Fibroblast of skin of scalp (primary cell): ENCODE data around the gene FILIP1L.
A peak's percentile ranks its signal among the peaks of the same experiment; 100 is the strongest.

Experiments used
- DNase-seq: peaks from one replicate; pipeline ENCODE4 v3.0.0-alpha.2; 2013

FILIP1L gene

DNA sequence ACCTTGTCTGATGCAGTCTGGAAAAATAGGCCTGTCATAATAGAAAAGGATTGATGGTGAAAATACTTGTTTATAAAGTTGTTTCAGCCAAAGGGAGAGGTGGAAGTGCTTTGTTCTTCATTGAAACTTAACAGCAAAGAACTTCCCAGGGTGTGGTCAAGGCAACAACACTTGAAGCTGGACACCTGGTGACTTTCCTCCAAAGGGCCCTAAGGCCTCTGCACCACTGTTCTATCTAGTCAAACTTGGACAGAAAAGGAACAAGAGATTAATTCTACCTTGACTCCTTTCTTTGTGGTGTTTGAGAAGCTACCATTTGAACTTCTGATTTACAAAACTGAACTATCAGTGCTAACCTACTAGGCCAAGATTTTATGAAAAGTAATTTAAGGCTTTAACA, 194.6 kb downstream of the FILIP1L start:
- no peak for DNase-seq

DNA sequence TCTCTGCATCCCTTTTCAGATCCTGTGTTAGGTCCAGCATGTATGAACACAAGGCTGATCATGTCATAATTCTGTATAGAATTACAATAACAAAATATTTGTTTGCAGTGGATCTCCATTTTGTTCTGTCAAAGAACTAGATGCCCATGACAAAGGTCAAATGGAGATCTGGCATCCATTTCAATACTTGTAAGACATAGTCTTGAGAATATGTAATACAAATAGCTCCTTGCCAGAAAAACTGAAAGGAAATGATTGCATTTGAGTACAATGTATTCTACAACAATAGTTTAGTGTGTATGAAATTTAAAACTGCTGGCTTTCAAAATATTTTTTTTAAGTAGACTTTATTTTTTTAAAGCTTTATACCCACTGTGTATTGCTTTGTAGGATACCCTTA, 195.6 kb downstream of the FILIP1L start:
- no peak for DNase-seq

DNA sequence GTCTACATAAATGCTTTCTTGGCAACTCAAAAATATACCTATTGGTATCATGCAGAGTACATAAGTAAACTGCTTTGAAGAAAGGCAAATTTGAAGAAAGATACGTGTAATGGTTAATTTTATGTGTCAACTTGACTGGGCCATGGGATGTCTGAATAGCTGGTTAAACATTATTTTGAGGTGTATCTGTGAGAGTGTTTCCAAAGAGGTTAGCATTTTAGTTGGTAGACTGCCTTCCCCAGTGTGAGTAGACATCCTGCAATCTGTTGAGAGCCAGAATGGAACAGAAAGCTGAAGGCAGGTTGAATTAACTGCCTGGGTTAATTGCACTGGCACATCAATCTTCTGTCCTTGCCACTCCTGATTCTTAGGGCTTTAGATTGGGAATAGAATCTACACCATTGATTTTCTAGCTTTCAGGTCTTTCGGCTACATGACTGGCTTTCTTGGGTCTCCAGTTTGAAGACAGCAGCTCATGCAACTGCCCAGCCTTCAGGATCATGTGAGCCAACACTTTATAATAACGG, 198.3 kb downstream of the FILIP1L start:
- DNase-seq: no peak

DNA sequence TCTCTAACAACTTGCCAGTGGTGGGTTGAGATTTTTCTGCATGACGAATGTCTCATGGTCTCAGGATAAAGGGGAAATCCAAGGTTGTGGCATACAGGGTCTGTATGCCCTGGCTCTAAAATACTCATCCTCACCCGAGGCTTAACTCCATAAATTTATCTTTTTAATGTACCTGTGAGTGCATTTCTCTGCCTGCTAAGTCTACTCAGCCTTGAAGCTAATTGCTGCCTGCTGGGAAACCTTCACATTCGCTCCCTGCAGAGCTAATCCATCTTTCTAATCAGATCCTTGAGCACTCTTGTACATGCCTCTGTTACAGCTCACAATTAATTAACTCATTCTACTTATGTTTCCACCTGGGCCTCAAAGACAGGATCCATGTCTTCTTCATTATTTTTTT, 202.9 kb downstream of the FILIP1L start:
- DNase-seq: no peak

DNA sequence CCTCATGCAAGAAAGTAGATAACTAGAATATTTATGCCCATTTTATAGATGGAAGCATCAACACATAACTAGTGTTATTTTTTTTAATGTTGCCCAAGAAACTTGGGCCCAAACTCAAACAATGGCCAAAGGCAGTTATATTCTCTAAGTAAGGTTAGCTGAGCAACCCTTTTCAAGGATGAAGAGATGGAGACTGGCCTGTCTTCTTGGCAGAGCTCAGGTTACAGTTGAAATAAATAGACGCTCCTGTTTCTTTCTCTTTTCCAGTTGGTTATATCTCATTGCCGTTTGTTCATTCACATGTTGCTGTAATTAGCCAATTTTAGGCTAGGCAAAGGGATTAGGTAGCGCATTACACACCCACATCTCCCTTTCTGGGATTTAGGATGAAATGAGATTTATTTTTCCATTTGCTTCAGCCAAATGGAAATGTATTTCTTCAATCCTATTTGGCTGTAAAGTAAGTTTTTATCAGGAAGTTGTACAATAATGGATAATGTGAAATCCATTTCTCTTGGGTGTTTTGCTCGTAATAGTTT, 203.5 kb downstream of the FILIP1L start:
- no peak for DNase-seq

DNA sequence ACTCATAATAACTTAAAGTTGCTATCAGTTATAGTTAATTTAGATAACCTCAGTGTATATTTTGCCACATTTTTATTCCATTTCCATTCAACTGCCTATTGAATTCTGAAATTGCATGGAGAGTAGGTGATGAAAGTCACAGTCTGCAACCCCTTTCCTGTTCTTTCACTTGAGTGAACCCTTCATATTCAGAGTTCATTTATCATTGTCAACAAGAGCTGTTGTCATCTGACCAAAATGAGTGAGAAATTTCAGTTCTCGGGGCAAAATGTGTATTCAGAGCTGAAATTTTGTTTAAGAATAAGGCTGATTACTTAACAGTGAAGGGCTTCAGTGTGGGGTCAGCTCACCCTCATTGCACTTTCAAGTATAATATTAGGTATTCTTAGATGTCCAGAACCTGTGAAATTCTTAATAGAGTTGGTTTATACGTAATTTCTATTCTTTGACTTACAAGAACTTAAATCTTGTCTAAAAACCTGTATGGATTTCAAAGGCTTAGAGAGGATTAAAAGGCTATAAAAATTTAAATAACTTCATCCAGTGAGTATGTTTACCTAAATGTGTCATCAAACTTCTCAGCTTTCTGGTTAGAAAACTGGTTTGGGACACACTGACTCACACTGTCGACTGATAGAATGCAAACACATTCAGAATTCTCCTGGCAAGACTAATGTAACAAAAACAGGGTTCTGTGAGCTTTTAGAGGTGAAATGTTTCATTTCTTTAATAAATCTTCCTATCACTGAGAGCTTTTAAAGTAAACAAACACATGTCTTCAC, 204.4 kb downstream of the FILIP1L start:
- peak; percentile 84 for DNase-seq

DNA sequence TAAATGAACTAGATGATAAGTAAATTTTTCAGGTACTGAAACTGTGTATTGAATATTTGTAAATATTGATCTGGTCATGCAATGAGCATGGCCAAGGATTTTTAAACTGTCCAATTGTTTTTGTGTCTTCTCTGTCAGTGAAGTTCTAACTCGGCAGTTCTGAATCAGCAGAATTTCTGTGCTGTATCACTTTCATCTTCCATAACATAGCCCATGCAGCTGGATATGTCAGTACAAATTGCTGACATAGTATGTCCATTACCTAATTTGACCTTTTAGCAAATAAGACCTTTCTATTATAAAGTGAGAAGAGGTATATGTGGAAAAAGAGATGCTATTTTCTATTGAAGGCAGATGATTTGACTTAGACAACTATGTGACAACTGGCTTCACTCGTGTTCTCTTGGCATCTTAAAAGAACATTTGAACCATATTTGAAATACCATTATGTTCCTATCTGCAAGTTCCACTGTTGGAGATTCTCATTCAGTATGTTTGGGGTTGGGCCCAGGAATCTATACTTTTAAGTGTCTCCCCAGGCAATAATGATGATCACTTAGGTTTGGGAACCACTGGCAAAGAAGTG, 206.2 kb downstream of the FILIP1L start:
- no peak for DNase-seq

DNA sequence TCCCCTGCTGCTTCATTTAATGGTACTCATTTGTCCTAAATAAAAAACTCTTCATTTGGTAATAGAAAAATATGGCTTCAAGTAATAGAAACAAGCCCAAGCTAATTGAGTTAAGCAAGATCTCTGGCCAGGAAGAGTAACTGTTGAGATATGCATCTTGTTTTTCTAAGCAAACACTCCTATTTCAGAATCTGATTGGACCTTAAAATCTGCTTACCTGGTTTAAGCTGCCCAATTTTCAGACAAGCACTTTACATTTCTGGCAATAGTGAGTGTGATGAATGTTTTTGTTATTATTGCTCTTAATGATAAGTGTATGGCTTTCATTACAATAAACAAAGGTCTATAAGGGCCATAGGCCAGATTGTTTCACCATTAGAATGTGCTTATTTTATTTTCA, 210.4 kb downstream of the FILIP1L start:
- DNase-seq: no peak

DNA sequence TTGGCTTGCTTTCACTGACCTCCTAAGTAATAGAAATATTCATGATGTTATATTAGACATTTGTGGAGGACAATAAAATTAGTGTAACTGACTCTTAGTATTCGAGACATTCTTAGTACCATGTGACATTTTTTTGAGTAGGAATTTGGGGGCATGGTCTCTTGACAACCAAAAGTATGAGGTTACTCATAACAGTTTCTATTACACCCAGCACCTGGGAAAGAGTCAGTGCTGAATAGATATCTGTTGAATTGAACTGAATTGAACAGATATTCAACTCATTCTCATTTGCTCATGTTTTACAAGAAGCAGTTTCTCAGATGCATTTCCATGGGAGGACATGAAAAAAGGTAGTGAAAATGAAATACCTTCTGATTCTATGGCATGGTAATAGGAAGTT, 212.2 kb downstream of the FILIP1L start:
- DNase-seq: no peak

DNA sequence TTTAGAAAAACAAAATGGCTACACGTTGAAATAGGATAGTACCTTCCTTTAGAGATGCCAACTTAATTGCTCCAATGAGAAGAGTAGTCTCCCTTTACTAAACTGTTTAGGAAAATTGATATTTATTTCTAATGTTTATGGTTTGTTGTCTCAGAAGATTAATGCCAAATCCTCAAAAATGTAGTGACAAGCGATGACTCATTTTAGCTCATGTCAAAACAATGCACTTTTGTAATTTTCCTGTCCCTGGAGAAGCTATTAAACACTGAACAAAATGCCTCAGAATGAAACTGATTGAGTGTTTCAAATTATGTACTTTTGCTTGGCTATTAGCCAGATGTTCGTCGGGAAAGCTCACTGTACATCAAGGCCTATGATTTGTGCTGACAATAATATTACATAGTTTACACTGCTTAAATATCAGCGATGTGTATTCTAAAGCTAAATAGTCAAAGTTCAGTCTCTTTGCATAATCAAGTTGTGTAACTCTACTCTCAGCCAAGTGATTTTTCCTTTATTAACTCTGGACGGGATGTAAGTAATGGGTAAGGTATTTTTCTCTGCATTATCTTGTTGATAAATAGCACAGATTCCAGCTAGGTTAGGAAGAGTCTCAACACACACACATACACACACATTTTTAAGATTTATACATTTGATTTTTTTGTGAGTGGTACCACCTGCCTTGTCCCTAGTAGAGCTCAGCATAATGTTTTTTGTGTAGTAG, 212.9 kb downstream of the FILIP1L start:
- DNase-seq: peak; percentile 88

DNA sequence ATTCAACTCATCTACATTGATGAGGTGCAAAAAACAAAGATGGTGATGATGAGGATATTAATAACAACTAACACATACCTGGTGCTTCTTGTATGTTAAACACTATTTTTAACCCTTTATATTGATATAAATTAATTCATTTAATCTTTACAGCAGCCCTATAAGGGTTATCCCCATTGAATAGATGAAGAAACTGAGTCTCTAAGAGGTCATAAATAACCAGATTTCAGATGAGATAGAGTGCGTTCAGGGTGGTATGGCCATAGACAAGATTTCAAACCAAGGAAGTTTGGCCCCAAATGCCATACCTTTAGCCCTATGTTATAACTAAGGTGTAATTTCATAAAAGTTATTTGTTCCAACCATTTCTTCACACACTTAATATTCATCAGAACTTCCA, 214.1 kb downstream of the FILIP1L start:
- no peak for DNase-seq

DNA sequence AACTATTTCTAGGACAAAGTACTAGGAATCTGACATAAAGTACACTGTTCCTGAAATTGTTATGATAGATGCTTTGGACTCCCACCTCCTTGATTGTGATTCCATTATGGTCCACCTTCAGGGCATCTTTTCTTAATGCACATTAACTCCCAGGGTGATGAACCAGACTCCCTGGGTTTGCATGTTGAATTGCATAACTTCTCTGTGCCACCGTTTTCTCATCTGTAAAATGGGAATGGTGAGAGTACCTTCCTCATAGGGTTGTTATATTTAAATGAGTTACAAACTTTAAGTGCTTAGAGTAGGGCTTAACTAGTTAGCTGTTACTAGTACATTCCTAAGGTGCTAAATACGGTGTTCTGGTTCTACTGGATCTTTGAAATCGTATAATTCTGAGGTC, 214.7 kb downstream of the FILIP1L start:
- DNase-seq: no peak

DNA sequence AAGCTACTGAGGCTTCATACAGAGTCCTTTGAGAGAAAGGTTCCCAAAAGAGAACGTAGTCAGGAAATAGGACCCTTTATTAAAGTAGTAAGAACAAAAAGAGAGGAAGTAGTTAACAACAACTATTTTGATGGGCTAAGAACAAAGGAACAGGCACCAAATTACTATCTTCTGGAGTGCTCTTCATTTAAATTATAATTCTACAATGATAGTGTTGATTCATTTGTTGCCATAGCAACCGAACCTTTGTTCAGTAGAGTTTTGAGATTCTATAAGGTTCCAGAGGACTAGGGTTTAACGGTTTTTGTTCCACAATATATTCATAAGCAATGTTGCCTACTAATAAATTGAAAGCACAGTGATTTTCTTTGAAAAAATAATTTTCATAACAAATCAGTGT, 217.8 kb downstream of the FILIP1L start:
- DNase-seq: no peak

DNA sequence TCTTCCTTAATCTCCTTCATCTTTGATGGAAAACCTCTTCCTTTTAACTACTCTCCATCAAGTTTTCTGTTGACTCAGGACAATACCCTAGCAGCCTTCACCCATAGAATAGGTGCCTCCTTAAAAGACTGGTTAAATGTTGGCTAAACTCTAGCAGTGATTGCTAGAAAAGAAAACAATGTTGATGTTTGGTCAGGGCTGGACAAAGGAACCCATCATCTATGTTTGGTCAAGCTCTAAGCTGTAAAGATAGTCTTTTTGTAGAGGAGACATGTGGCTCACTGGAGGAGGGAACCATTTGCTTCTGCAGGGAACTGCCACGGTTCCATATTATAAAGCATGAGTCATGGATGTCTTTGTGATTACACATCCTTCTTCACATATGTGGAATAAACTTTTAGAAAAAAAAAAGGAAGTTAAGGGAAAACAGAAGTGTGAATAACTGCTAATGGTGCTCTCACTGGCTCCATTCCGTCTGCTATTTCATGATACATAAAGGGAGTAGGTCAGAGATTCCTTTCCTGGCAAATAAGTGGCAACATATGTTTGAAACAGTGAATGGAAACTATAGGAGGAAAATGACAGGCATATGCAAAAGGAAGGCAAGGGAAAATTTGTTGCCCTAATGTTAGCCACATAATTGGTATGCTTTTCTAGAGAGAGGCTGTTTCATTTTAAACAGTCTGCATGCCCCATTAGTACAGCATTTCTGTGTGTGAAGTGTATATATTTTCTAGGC, 218.4 kb downstream of the FILIP1L start:
- peak; percentile 97 for DNase-seq

DNA sequence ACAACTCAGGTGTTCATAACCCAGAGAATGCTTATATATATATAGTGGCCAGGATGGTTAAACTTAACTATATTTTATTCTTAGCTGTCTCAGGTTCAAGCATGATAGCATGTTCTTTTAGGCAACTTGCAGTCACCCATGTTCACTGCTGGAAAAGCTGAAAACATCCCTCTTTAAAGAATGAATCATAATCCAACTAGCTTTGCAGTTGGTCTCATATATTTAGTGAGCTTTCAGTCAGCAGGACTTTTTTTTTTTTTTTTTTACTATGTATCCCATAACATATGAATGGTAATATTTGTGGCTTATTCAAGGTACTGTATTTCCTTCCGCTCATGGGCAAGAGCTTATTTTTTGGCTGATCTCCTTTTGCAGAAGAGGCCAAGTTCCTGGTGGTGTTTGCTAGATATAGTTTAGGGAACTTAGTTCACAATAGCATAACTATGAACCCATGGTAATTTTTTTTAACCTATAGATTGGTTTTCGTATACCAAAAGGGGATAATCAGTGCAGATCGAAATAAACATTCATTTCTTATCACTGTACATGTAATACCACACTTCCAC, 219.1 kb downstream of the FILIP1L start:
- DNase-seq: peak; percentile 53

DNA sequence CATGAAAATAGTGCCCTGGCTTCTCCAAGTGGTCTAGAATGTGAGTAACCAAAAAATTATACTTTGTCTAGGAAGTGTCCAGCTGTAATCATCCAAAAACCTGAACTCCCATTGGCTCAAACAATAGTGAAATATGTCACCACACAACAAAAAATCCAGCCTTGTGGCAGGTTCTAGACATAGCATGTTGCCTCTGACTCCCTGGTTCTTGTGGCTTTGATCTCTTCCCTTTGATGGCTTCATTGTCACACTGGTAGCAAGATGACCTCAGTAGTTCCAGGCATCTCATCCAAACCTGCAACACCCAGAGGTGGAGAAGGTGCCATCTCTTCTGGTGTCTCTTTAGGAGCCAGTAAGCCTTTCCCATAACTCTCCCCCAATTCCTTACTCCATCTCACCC, 222.0 kb downstream of the FILIP1L start:
- no peak for DNase-seq

DNA sequence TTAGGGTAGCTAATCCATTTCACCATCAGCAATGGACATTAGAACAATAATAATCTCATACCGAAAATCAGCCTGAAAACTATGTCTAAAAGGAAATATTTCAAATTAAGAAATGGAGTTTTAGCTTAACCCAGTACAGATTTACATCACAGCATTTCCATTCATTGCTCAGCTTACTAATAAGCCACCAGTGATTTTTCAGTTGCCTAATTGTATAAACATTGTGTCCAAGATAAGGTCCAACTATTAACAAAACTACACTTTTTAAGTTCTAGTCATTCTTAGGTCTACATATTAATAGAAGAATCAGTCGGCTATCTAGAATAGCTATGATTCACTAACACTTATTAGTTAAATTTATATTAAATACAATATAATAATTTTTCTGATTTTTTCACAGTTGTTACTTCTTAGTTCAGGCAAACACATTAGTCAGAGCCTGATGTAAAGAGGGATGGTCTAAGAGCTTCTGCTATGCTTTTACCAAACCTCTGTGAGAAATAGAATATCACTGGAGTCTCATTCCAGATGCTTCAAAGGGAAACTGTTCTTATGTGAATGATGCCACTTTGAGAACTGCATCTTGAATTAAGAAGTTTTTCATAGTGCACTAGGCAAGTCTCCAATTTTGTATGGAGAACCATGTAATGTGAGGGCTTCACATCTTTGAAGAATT, 222.6 kb downstream of the FILIP1L start:
- DNase-seq: no peak

DNA sequence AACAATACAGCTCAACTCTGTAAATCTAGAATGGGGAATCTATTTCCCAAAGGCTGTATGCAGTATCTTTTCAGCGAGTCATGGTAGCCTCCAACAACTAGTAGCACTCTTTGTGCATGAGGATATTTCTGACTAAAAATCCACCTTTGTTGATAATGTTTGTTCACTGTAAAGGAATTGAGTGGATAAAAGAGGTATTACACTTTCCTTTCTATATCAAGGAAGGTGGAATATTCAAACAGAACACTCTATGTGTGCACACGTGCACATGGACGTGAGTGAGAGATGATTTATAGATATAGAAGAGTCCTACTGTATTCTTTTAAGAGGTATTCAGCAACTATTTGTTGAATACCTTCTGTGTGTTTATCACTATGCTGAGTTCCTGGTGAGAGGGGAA, 228.4 kb downstream of the FILIP1L start:
- no peak for DNase-seq

DNA sequence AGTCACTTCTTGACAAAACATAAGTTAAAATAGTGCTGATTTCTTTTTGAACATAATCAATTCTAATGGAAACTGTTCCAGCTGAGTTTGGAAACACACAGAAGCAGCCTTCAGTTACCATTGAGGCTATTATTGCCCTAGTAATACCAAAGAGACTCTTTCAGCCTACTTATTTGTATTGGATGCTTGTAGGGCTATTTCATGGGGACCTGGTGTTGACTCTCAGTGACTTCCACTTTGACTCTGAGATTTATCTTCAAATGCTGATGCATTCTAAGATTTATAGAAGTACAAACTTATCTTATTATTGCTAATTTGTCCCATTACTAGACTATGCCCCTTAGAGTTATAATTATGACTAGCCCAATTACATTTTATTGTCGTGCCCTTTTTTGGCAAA, 229.2 kb downstream of the FILIP1L start:
- DNase-seq: no peak

DNA sequence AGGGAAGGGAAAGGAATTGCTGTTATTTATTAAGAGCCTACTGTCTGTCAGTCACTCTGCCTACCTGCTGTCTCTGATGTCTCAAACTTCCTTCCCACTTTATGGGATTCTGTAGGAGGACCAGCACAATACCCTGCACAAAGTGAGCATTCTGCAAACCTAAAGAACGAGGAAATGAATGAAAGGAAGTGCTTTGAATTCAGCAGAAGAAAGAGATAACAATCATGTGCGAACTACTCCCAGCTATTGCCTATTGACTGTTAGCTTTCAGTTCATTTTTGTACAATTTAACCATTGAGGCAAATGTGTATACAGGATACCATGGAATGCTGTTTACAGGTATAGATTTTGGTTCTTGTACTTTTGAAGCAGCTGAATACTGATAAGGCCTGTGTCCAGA, 229.8 kb downstream of the FILIP1L start:
- DNase-seq: no peak

DNA sequence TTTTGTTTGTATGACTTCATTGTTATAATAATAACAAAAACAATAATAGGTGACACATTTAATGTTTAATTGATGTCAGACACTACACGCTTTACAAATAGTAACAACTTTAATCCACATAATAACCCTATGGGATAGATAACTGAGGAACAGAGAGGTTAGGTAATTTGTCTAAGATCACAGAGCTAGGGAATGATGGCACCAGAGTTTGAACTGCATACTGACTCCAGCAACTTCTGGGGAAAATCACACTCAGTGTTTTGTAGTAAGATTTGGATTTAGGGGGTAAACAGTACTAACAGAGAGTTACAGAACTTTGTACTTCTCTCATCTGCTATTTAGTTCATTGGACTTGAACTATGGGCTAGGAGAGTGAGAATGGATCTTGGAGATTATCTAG, 230.6 kb downstream of the FILIP1L start:
- no peak for DNase-seq

DNA sequence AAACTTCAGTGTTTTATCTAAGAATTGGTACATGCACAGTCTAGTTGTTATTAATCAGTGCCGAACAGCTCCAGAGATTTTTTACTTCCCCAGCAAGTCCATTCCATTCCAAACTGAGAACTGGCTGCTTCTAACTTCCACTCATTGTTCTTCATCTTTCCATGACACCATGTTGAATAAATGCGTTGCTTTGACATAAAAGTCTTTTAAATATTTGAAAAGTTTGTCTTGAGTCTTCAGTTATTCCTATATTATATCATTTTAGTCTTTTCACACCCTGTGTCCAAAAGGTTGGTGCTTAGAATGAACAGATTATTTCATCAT, 231.2 kb downstream of the FILIP1L start:
- no peak for DNase-seq
